ENCODE data around the gene PROS1.

DNA sequence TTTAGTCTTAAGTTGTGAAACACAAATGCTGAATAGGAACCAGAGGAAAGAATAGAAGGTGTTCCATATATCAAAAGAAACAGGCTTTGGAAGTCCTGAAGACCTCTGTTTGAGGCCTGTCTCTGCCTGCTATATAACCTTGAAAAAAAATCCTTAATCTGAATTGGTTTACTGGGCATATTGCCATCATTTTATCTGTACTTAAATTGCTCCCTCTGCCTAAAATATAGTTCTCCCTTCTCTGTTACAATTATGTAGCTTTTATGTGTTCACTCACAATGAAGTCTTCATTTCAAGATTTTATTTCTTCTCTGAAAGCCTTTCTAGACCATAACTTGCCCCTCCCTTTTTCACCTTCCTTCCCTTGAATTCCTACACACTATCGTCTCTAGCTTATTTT, 27.5 kb upstream of the PROS1 start:
- TF ChIP-seq, protein P1, sequence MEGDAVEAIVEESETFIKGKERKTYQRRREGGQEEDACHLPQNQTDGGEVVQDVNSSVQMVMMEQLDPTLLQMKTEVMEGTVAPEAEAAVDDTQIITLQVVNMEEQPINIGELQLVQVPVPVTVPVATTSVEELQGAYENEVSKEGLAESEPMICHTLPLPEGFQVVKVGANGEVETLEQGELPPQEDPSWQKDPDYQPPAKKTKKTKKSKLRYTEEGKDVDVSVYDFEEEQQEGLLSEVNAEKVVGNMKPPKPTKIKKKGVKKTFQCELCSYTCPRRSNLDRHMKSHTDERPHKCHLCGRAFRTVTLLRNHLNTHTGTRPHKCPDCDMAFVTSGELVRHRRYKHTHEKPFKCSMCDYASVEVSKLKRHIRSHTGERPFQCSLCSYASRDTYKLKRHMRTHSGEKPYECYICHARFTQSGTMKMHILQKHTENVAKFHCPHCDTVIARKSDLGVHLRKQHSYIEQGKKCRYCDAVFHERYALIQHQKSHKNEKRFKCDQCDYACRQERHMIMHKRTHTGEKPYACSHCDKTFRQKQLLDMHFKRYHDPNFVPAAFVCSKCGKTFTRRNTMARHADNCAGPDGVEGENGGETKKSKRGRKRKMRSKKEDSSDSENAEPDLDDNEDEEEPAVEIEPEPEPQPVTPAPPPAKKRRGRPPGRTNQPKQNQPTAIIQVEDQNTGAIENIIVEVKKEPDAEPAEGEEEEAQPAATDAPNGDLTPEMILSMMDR (IDR thresholded peaks at IDR 0.05): no peak
- TF ChIP-seq POLR2A (IDR thresholded peaks at IDR 0.05) (no peak), EP300 (IDR thresholded peaks at IDR 0.05) (no peak), POLR2AphosphoS5 (IDR thresholded peaks at IDR 0.05) (no peak)

Data from gastroesophageal sphincter (tissue), 3 donors.